GM21825 (cell line): Measurements from ENCODE around the gene CACNA1D.

Experiments
- ATAC-seq: cut with Tn5 transposase; IDR thresholded peaks from one replicate; pipeline ENCODE4 v1.9.1; 2021; ENCODE audit warnings: mild to moderate bottlenecking, moderate library complexity; ENCODE audit not compliant: unreplicated experiment

Gene CACNA1D

GRCh38 chr3:53835257-53835656 is 340.8 kb downstream of the CACNA1D start:
- no peak for ATAC-seq

GRCh38 chr3:53836084-53836872 is 341.9 kb downstream of the CACNA1D start:
- ATAC-seq, result no peak

- ATAC-seq, result no peak
Observed at GRCh38 chr3:53837331-53837730, 342.9 kb downstream of the CACNA1D start.

GRCh38 chr3:53841296-53841695 is 346.9 kb downstream of the CACNA1D start:
- ATAC-seq, result no peak

GRCh38 chr3:53842436-53843194 is 348.2 kb downstream of the CACNA1D start:
- ATAC-seq, result no peak

GRCh38 chr3:53843195-53844177 is 349.1 kb downstream of the CACNA1D start:
- no peak for ATAC-seq

- no peak for ATAC-seq
Observed at GRCh38 chr3:53844262-53845102, 350.1 kb downstream of the CACNA1D start.

GRCh38 chr3:53845103-53845880 is 350.9 kb downstream of the CACNA1D start:
- ATAC-seq, result no peak

- ATAC-seq, result peak; percentile 9
Observed at GRCh38 chr3:53845881-53846133, 351.4 kb downstream of the CACNA1D start.

- peak; percentile 51 for ATAC-seq
Observed at GRCh38 chr3:53846134-53846850, 351.9 kb downstream of the CACNA1D start, which contains the start of the genes CHDH and IL17RB. Gene CHDH (minus strand): TSS chr3:53846419. CDS start chr3:53824008, 22,411 bp downstream. Gene IL17RB (plus strand): TSS chr3:53846568. CDS start chr3:53846589, 21 bp downstream.

- ATAC-seq, result no peak
Observed at GRCh38 chr3:53846851-53847155, 352.4 kb downstream of the CACNA1D start.

- ATAC-seq, result no peak
Observed at GRCh38 chr3:53849916-53850315, 355.5 kb downstream of the CACNA1D start.

- no peak for ATAC-seq
Observed at GRCh38 chr3:53850895-53851294, 356.5 kb downstream of the CACNA1D start.

GRCh38 chr3:53856964-53857363 is 362.6 kb downstream of the CACNA1D start:
- ATAC-seq, result no peak

- no peak for ATAC-seq
Observed at GRCh38 chr3:53858096-53858741, 363.8 kb downstream of the CACNA1D start.

GRCh38 chr3:53859178-53859577 is 364.8 kb downstream of the CACNA1D start:
- ATAC-seq, result no peak

GRCh38 chr3:53860196-53860595 is 365.8 kb downstream of the CACNA1D start:
- ATAC-seq, result no peak

GRCh38 chr3:53862241-53862640 is 367.8 kb downstream of the CACNA1D start:
- ATAC-seq, result no peak
